ENCODE results near the gene NAV1. TPM values are rescaled to one million over a fixed set of nuclear protein-coding genes. Genes with fewer than 3 reads are reported as not detected.

NAV1 gene
- total and polyA plus RNA-seq, 9 of the 15 experiments (the other 6 are each of a cell fraction or from before 2014, with no cell fraction given) = 0.91 to 16.8 (median 3.2) TPM

DNA sequence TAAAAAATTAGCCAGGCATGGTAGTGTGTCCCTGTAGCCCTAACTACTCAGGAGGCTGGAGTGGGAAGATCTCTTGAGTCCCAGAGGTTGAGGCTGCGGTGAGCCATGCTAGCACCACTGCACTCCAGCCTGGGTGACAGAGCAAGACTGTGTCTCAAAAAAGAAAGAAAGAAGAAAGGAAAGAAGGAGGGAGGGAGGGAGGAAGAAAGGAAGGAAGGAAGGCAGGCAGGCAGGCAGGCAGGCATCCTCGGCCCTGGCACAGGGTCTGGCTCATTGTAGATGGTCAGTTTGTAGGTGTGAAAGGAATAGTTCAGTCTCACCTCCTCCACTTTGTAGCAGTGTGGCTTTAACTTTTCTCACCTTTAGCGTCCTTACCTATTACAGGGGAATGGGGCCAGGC lies 25.0 kb downstream of the NAV1 start:
- H3K9me1 ChIP-seq (ENCODE audit: control insufficient read depth, insufficient read depth, low read length) = no peaks in the 10 kb centered on the region

More for the DNA sequence above, 25.0 kb downstream of the NAV1 start:
- Histone ChIP-seq H3K36me3 (ENCODE audit: control insufficient read depth, insufficient read depth, low read length) (no peaks in the 10 kb centered on the region), H3K27ac (ENCODE audit: extremely low read depth, low read depth, low read length) (no peak overlapping the region), H3K79me2 (ENCODE audit: control insufficient read depth, insufficient read depth, low read length) (no peaks in the 10 kb centered on the region; the same call in 2 of the 3 replicates), H3K9ac (ENCODE audit: insufficient read depth in 1 of 2, low read depth in 2 of 2, low read length in 2 of 2) (no peak overlapping the region), H2AFZ (ENCODE audit: low read depth, low read length) (no peak overlapping the region), H3K9me3 (replicated peaks; ENCODE audit: control insufficient read depth, insufficient read depth, low read depth, low read length) (no peaks in the 10 kb centered on the region), H3K4me1 (replicated peaks in 1 of 2; ENCODE audit: control insufficient read depth in 2 of 2, insufficient read depth in 2 of 2, low read length in 2 of 2) (peaks cover 45 to 46% of the 10 kb centered on the region in 2 experiments), H3K4me2 (ENCODE audit: insufficient read depth, low read length) (no peak overlapping the region), H3K27me3 (ENCODE audit: control insufficient read depth in 2 of 2, insufficient read depth in 2 of 2, low read length in 2 of 2) (no peaks in the 10 kb centered on the region), H3K4me3 (no peak overlapping the region), H4K20me1 (replicated peaks; ENCODE audit: control insufficient read depth, insufficient read depth, low read length) (no peaks in the 10 kb centered on the region)
- in situ Hi-C loops (cut with MboI) = loop anchor here (5.0 kb wide), 1 partner anchor 143 kb away; no protein-coding TSS in a partner anchor
- BruUV-seq (replicated peaks) = no TSS peak
- FAIRE-seq = no peak
- WGBS (ENCODE audit: insufficient coverage, low coverage, missing lambda C conversion rate) = 68% methylated on average over 3 of the region's 3 CpGs
- POLR2A ChIA-PET = interaction anchor here (0.5 to 1.2 kb wide), 4 partner anchors 9 to 168 kb away, joined by 3 to 4 read pairs (median 3); no protein-coding TSS in a partner anchor
- intact Hi-C loops (cut with micrococcal nuclease) = no loop called here
- CTCF ChIA-PET (ENCODE audit: low intra/inter-chr PET ratio) = no interaction called here
- DNase-seq (ENCODE audit: extremely low read depth in 1 of 4, low spot score in 3 of 4) = no peak
- TF ChIP-seq RCOR1 (IDR thresholded peaks at IDR 0.05; ENCODE audit: borderline replicate concordance in 1 of 2, low read depth in 2 of 2, low read length in 2 of 2) (no peak), GTF2E2 (tag; IDR thresholded peaks at IDR 0.05) (no peak), IRF2 (CRISPR knock-in tag; IDR thresholded peaks at IDR 0.05) (no peak), PHF20 (IDR thresholded peaks at IDR 0.05; ENCODE audit: partially characterized antibody) (no peak), PTTG1 (tag; IDR thresholded peaks at IDR 0.05; ENCODE audit: low read depth) (no peak), TAF9B (IDR thresholded peaks at IDR 0.05; ENCODE audit: partially characterized antibody) (no peak), ZKSCAN8 (CRISPR knock-in tag; IDR thresholded peaks at IDR 0.05) (no peak), ZNF274 (IDR thresholded peaks at IDR 0.05; ENCODE audit: borderline replicate concordance, low read depth, low read length) (no peak), NUFIP1 (IDR thresholded peaks at IDR 0.05; ENCODE audit: partially characterized antibody) (no peak), MCM5 (IDR thresholded peaks at IDR 0.05; ENCODE audit: low read depth) (no peak), SAFB2 (IDR thresholded peaks at IDR 0.05; ENCODE audit: borderline replicate concordance, low read depth, low read length, severe bottlenecking) (no peak), ZNF551 (CRISPR knock-in tag; IDR thresholded peaks at IDR 0.05) (no peak), ZNF311 (CRISPR knock-in tag; IDR thresholded peaks at IDR 0.05) (no peak)
- TF ChIP-seq, protein P1, sequence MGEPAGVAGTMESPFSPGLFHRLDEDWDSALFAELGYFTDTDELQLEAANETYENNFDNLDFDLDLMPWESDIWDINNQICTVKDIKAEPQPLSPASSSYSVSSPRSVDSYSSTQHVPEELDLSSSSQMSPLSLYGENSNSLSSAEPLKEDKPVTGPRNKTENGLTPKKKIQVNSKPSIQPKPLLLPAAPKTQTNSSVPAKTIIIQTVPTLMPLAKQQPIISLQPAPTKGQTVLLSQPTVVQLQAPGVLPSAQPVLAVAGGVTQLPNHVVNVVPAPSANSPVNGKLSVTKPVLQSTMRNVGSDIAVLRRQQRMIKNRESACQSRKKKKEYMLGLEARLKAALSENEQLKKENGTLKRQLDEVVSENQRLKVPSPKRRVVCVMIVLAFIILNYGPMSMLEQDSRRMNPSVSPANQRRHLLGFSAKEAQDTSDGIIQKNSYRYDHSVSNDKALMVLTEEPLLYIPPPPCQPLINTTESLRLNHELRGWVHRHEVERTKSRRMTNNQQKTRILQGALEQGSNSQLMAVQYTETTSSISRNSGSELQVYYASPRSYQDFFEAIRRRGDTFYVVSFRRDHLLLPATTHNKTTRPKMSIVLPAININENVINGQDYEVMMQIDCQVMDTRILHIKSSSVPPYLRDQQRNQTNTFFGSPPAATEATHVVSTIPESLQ (CRISPR knock-in tag; IDR thresholded peaks at IDR 0.05) = no peak
- TF ChIP-seq, protein P2, sequence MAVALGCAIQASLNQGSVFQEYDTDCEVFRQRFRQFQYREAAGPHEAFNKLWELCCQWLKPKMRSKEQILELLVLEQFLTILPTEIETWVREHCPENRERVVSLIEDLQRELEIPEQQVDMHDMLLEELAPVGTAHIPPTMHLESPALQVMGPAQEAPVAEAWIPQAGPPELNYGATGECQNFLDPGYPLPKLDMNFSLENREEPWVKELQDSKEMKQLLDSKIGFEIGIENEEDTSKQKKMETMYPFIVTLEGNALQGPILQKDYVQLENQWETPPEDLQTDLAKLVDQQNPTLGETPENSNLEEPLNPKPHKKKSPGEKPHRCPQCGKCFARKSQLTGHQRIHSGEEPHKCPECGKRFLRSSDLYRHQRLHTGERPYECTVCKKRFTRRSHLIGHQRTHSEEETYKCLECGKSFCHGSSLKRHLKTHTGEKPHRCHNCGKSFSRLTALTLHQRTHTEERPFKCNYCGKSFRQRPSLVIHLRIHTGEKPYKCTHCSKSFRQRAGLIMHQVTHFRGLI (CRISPR knock-in tag; IDR thresholded peaks at IDR 0.05) = no peak
- no peak for ATAC-seq

Measured in K562 (cell line).